NT2/D1 (cell line): ENCODE data around the gene CCDC92.

Experiments used
- SUZ12 ChIP-seq: IDR thresholded peaks from 2 replicates; pipeline ENCODE4 v1.6.1; 2011; ENCODE audit not compliant: insufficient read length, insufficient read depth; ENCODE audit errors: extremely low read depth
- YY1 ChIP-seq: IDR thresholded peaks from 2 replicates; pipeline ENCODE4 v1.6.1; 2011; ENCODE audit not compliant: insufficient read length, insufficient read depth

GRCh38 chr12:123946152-123946515, 26.5 kb downstream of the CCDC92 start:
- no peak for TF ChIP-seq SUZ12
- TF ChIP-seq YY1 = no peak
